KBM-7 (cell line): ENCODE results near the gene ATP1B2.
A peak's percentile ranks its signal among the peaks of the same experiment; 100 is the strongest.

Experiments used
- DNase-seq: peaks from one replicate; pipeline ENCODE4 v3.0.0-alpha.2; 2015
- in situ Hi-C: fragments of 300-500 bp; cut with MboI; formaldehyde crosslinking; loops from 2 replicates; pipeline ENCODE4 v1.14.3; 2020; ENCODE audit warnings: low sequenced_read_pairs, low pct_unique_long_range_greater_than_20kb, mixed read lengths

ATP1B2 gene

DNA sequence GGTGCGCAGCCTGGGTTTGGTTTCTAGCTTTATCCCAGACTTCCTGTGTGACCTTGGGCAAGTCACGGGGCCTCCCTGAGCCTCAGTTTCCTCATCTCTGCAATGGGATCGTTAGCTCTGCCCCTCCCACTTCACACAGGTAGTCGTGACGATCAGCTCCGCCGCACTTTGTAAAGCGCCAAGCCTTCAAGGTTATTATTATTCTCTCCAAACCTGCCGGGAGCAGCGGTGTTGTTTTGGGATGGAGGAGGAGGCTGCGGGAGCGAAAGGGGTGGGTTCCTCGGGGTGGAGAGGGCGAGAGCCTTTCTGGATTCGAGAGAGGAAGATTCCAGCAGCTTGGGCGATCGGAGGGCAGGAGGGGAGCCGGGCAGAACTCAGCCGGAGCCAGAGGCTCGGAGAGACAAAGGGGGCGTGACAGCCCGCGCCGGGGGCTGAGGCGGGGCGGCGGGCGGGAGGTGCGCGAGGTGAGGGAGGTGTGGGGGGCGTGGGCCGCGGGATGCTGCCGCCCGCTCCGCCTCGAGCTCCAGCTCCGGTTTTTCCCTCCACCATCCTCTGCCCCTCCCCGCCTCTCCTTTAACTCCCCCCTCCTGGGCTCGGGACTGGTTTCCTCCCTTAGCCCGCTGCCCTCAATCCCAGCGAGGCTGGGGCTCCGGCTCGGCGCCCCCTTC lies 54.0 kb downstream of the ATP1B2 start, which contains the start of gene EFNB3:
Gene EFNB3, plus strand, starts transcription at position 602 of the 668 bp plus-strand sequence. CDS start 397 bp downstream, outside the sequence.
- peak; percentile 53 for DNase-seq
- in situ Hi-C loops: no loop called here

DNA sequence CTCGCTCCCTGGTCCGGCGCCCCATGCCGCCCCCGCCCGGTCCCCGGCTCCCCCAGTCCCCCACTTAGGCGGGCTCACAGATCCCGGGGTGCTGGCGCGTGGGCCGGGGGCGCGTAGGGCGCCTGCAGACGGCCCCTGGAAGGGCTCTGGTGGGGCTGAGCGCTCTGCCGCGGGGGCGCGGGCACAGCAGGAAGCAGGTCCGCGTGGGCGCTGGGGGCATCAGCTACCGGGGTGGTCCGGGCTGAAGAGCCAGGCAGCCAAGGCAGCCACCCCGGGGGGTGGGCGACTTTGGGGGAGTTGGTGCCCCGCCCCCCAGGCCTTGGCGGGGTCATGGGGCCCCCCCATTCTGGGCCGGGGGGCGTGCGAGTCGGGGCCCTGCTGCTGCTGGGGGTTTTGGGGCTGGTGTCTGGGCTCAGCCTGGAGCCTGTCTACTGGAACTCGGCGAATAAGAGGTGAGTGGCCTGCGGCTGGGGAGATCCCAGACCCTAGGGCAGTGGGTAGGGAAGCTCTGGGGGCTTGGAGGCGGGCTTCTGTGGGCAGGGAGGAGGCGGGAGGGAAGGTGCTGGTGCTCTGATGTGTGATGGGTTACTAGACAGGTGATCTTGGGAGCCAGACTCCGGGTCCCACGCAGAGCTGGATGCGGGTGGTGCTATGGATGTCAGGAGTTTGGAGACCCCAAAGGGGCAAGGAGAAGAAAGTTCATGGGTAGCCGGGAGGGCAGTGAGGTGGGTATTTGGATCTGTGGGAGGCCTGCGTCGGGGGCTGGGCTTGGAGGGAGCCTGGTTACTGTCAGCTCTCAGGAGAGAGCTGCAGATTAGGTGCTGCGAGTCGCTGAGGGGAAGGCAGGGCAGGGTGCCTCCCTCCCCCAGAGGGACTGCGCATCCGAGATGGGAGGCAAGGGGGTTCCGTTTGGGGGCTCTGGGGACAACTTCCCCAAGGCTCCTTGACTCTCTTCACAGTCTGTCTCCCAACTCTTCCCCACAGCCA lies 54.8 kb downstream of the ATP1B2 start:
- no peak for DNase-seq
- in situ Hi-C loops: no loop called here

DNA sequence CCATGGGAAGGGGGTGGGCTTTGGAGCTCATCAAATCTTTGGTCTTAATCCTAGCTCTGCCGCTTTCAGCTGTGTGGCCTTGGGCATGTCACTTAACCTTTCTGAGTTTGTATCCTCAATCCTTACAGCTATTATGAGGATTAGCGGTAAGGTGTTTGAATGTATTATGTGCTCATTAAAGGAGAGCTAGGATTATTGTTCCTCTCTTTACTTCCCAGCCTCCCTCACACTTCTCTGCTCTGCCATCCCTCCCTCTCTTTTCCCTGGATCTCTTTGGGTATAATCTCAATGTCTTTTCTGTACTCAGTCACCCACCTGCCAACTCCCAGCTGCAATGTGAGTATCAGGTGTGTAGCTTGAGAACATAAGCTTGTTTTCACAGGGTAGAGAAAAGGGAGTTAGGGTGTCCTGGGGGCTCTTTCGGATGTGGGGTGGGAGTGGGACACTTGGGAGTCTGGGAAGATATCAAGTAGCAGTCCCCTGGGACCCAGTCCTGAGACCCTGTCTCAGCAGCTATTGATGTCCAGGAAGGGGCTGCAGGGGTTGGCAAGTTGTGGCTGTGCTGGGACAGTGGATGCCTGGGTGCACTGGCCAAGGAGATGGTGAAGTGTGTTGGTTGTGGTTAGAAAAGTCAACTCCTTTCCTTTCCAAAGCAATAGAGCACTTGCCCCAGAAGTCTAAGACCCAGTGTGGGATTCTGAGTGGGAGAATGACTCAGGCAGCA lies 56.1 kb downstream of the ATP1B2 start:
- DNase-seq: no peak
- in situ Hi-C loops: no loop called here
